A673 (cell line): ENCODE data around the gene PARD3. TPM values are rescaled to one million over a fixed set of nuclear protein-coding genes. Genes with fewer than 3 reads are reported as not detected.

Experiments
- BruUV-seq: library from RNA; stranded (reverse); fragments of 400-500 nt; replicated peaks from 2 replicates; lab custom pipeline; 2021; lab: Mats Ljungman, UMichigan
- CTCF ChIA-PET: fragments of 300-600 bp; sonication (Branson Sonifier 250); formaldehyde crosslinking; loops from one replicate; lab custom pipeline; 2022; ENCODE audit warnings: antibody characterized with exemption; lab: Charles Lee
- POLR2A ChIA-PET: fragments of 300-600 bp; sonication (Branson Sonifier 250); formaldehyde crosslinking; loops from one replicate; lab custom pipeline; 2022; ENCODE audit warnings: antibody characterized with exemption; ENCODE audit not compliant: low non-redundant PET; lab: Charles Lee
- DNase-seq: peaks from one replicate; pipeline ENCODE4 v3.0.0-alpha.2; 2015; ENCODE audit warnings: low spot score
- H3K27ac ChIP-seq: fragments of 200-600 bp; sonication (generic); 2 replicates; pipeline ENCODE4 v1.5.1; 2016; ENCODE audit warnings: mixed run types, low read depth, mild to moderate bottlenecking, mixed read lengths, antibody characterized with exemption, low read length; ENCODE audit not compliant: poor library complexity, severe bottlenecking
- H3K27me3 ChIP-seq: fragments of 200-600 bp; sonication (generic); replicated peaks from 2 replicates; pipeline ENCODE4 v1.6.1; 2017; ENCODE audit warnings: mixed run types, low read depth, mild to moderate bottlenecking, mixed read lengths, antibody characterized with exemption, low read length; ENCODE audit not compliant: insufficient read depth, poor library complexity
- H3K36me3 ChIP-seq: fragments of 200-600 bp; sonication (generic); 2 replicates; pipeline ENCODE4 v1.6.1; 2016; ENCODE audit warnings: mixed run types, mild to moderate bottlenecking, mixed read lengths, antibody characterized with exemption, low read length; ENCODE audit not compliant: insufficient read depth, poor library complexity, severe bottlenecking
- H3K4me1 ChIP-seq: fragments of 200-600 bp; sonication (generic); 2 replicates; pipeline ENCODE4 v1.6.1; 2017; ENCODE audit warnings: mixed run types, mild to moderate bottlenecking, mixed read lengths, antibody characterized with exemption, low read length; ENCODE audit not compliant: insufficient read depth, poor library complexity, severe bottlenecking
- H3K4me3 ChIP-seq: fragments of 200-600 bp; sonication (generic); 2 replicates; pipeline ENCODE4 v1.5.1; 2016; ENCODE audit warnings: low read depth, mixed run types, mild to moderate bottlenecking, mixed read lengths, low read length; ENCODE audit not compliant: poor library complexity, severe bottlenecking
- H3K9me3 ChIP-seq: fragments of 200-600 bp; sonication (generic); 2 replicates; pipeline ENCODE4 v1.6.1; 2016; ENCODE audit warnings: mixed run types, low read depth, mild to moderate bottlenecking, mixed read lengths, antibody characterized with exemption, low read length; ENCODE audit not compliant: poor library complexity, severe bottlenecking
- CTCF ChIP-seq: fragments of 300-800, 200-600 bp; sonication (generic); conservative IDR thresholded peaks from 2 replicates; pipeline ENCODE4 v1.5.1; 2017; ENCODE audit warnings: low read depth, mild to moderate bottlenecking, antibody characterized with exemption, low read length, moderate library complexity, mixed read lengths
- EZH2 ChIP-seq: fragments of 200-600 bp; sonication (generic); IDR thresholded peaks from 2 replicates; pipeline ENCODE4 v1.6.1; 2017; ENCODE audit warnings: borderline replicate concordance, low read depth, mild to moderate bottlenecking, mixed read lengths, antibody characterized with exemption, low read length; ENCODE audit not compliant: poor library complexity, severe bottlenecking
- intact Hi-C: fragments of 100-400 bp; cut with micrococcal nuclease; formaldehyde crosslinking; loops from one replicate; pipeline ENCODE4 v1.10.0; 2022; ENCODE audit not compliant: unreplicated experiment
- total RNA-seq: library from RNA; stranded (reverse); gene quantifications from 2 replicates; pipeline ENCODE4 v1.2.3, GENCODE V29; 2021

The PARD3 gene
- total RNA-seq, 1 experiment from 2014 or later = 28.0 TPM

GRCh38 chr10:34281661-34282582, 533.2 kb downstream of the PARD3 start:
- H3K9me3 ChIP-seq = no peaks in the 10 kb centered on the region
- no TSS peak for BruUV-seq
- CTCF ChIA-PET = no interaction called here
- intact Hi-C loops = no loop called here
- no peak overlapping the region for H3K4me3 ChIP-seq
- H3K27me3 ChIP-seq = no peaks in the 10 kb centered on the region
- no peak overlapping the region for H3K27ac ChIP-seq
- no peaks in the 10 kb centered on the region for H3K4me1 ChIP-seq
- no peaks in the 10 kb centered on the region for H3K36me3 ChIP-seq
- POLR2A ChIA-PET = no interaction called here
- TF ChIP-seq EZH2 = no peak
- TF ChIP-seq CTCF = no peak
- DNase-seq = no peak

- POLR2A ChIA-PET = no interaction called here
- intact Hi-C loops = no loop called here
- TF ChIP-seq CTCF (0 out of 2 replicates have a peak, but pooled peaks have one; percentile 21), EZH2 (no peak)
- H3K4me1 ChIP-seq = no peaks in the 10 kb centered on the region
- DNase-seq = no peak
- no peaks in the 10 kb centered on the region for H3K36me3 ChIP-seq
- no peaks in the 10 kb centered on the region for H3K27me3 ChIP-seq
- H3K9me3 ChIP-seq = no peaks in the 10 kb centered on the region
- CTCF ChIA-PET = no interaction called here
- no peak overlapping the region for H3K4me3 ChIP-seq
- no peak overlapping the region for H3K27ac ChIP-seq
- no TSS peak for BruUV-seq
Measured at GRCh38 chr10:34280599-34281374, 534.3 kb downstream of the PARD3 start.

GRCh38 chr10:34275626-34276130, 539.4 kb downstream of the PARD3 start:
- intact Hi-C loops = no loop called here
- no peak overlapping the region for H3K27ac ChIP-seq
- CTCF ChIA-PET = no interaction called here
- no peak for TF ChIP-seq EZH2
- TF ChIP-seq CTCF = no peak
- no peaks in the 10 kb centered on the region for H3K36me3 ChIP-seq
- no peaks in the 10 kb centered on the region for H3K27me3 ChIP-seq
- H3K4me1 ChIP-seq = no peaks in the 10 kb centered on the region
- no peaks in the 10 kb centered on the region for H3K9me3 ChIP-seq
- DNase-seq = no peak
- POLR2A ChIA-PET = no interaction called here
- BruUV-seq = no TSS peak
- H3K4me3 ChIP-seq = no peak overlapping the region
